K562 (cell line): Measurements from ENCODE around the gene ORAI3. TPM values are rescaled to one million over a fixed set of nuclear protein-coding genes. Genes with fewer than 3 reads are reported as not detected.

Experiments
- CHCHD3 ChIP-seq: fragments of 250-450 bp; sonication (Bioruptor Pico); IDR thresholded peaks from 2 replicates; pipeline ENCODE4 v2.1.2; 2022; ENCODE audit warnings: mild to moderate bottlenecking
- CREBBP ChIP-seq: IDR thresholded peaks from one replicate; pipeline ENCODE4 v1.6.1; 2012; ENCODE audit warnings: low read depth, mild to moderate bottlenecking, control low read depth, inconsistent platforms, low read length
- ELF1 ChIP-seq: fragments of 200-800 bp; sonication (Bioruptor generic); IDR thresholded peaks from 2 replicates; pipeline ENCODE4 v1.6.1; 2016; ENCODE audit warnings: missing genetic modification characterization, missing compliant biosample characterization
- ETS1 ChIP-seq: conservative IDR thresholded peaks from 2 replicates; pipeline ENCODE4 v1.6.1; 2011; ENCODE audit warnings: low read depth, mild to moderate bottlenecking, low read length; ENCODE audit not compliant: control insufficient read depth
- FOXA1 ChIP-seq: fragments of 450-650 bp; IDR thresholded peaks from 2 replicates; pipeline ENCODE4 v1.6.1; 2016; ENCODE audit warnings: mild to moderate bottlenecking, borderline replicate concordance
- FOXK1 ChIP-seq: sonication (generic); formaldehyde crosslinking; IDR thresholded peaks from 2 replicates; pipeline ENCODE4 v1.8.0; 2022; ENCODE audit warnings: missing genetic modification reagents, mild to moderate bottlenecking, borderline replicate concordance
- MIER1 ChIP-seq: fragments of 450-650 bp; IDR thresholded peaks from 2 replicates; pipeline ENCODE4 v1.6.1; 2016; ENCODE audit warnings: antibody characterized with exemption, mild to moderate bottlenecking, low read depth
- MTA1 ChIP-seq: fragments of 450-650 bp; IDR thresholded peaks from 2 replicates; pipeline ENCODE4 v1.6.1; 2017; ENCODE audit warnings: borderline replicate concordance
- RNF219 ChIP-seq: fragments of 250-450 bp; sonication (Bioruptor Pico); IDR thresholded peaks from 2 replicates; pipeline ENCODE4 v1.5.0; 2022; ENCODE audit warnings: mild to moderate bottlenecking
- SP1 ChIP-seq: sonication (generic); formaldehyde crosslinking; IDR thresholded peaks from 2 replicates; pipeline ENCODE4 v1.8.1; 2022; ENCODE audit warnings: mild to moderate bottlenecking, missing genetic modification reagents
- SPI1 ChIP-seq: IDR thresholded peaks from 2 replicates; pipeline ENCODE4 v1.6.1; 2011; ENCODE audit warnings: low read depth, low read length, control low read depth, borderline replicate concordance
- TAL1 ChIP-seq: fragments of 450-650 bp; IDR thresholded peaks from 2 replicates; pipeline ENCODE4 v1.6.1; 2016; ENCODE audit warnings: mild to moderate bottlenecking
- THAP12 ChIP-seq: fragments of 250-450 bp; sonication (Bioruptor Pico); IDR thresholded peaks from 2 replicates; pipeline ENCODE4 v1.9.0; 2021; ENCODE audit warnings: mild to moderate bottlenecking, inconsistent platforms
- ZC3H11A ChIP-seq: IDR thresholded peaks from 2 replicates; pipeline ENCODE4 v1.6.1; 2012; ENCODE audit warnings: low read depth, low read length, improper control_type of control experiment
- ZKSCAN1 ChIP-seq: fragments of 150-350 bp; IDR thresholded peaks from 2 replicates; pipeline ENCODE4 v1.6.1; 2016; ENCODE audit warnings: low read depth, low read length
- ZNF121 ChIP-seq: sonication (generic); formaldehyde crosslinking; conservative IDR thresholded peaks from 2 replicates; pipeline ENCODE4 v1.8.0; 2022; ENCODE audit warnings: missing genetic modification reagents
- ZNF384 ChIP-seq: IDR thresholded peaks from 2 replicates; pipeline ENCODE4 v1.6.1; 2012; ENCODE audit warnings: low read depth, low read length, improper control_type of control experiment
- ZNF431 ChIP-seq: sonication (generic); formaldehyde crosslinking; IDR thresholded peaks from 2 replicates; pipeline ENCODE4 v1.8.0; 2022; ENCODE audit warnings: mild to moderate bottlenecking, missing genetic modification reagents
- ZNF512 ChIP-seq: IDR thresholded peaks from 2 replicates; pipeline ENCODE4 v1.6.1; 2016; ENCODE audit warnings: missing genetic modification characterization, missing compliant biosample characterization
- ZNF655 ChIP-seq: fragments of 250-450 bp; sonication (Bioruptor Pico); IDR thresholded peaks from 2 replicates; pipeline ENCODE4 v1.5.0; 2021
- ZNF79 ChIP-seq: fragments of 250-450 bp; sonication (Bioruptor Pico); IDR thresholded peaks from 2 replicates; pipeline ENCODE4 v1.4.0; 2020; ENCODE audit warnings: low read depth, mild to moderate bottlenecking, moderate library complexity
- polyA plus RNA-seq, 8 experiments: library from polyadenylated mRNA; depleted of rRNA in 4 of 8; stranded (reverse) in 5 of 8; unstranded in 3 of 8; fragments of >200 nt; fragmentation: Nextera tagmentation in 2 of 8; fragmentation: Illumina TruSeq in 1 of 8; extraction: Ambion mirVana in 2 of 8; extraction: Trizol in 1 of 8; gene quantifications; 2 replicates each; pipeline versions ENCODE4 v1.2.1 to v1.2.3, GENCODE V29; 2011 to 2014; ENCODE audit warnings: inconsistent platforms in 1 of 8, missing spikeins in 1 of 8
- total RNA-seq, 7 experiments: library from RNA; depleted of rRNA in 6 of 7; stranded (reverse); fragments of >200 nt in 6 of 7; fragmentation: Illumina TruSeq in 2 of 7; extraction: Trizol in 2 of 7; gene quantifications; 2 replicates each; pipeline versions ENCODE4 v1.2.1 to v1.2.3, GENCODE V29; 2011 to 2021; ENCODE audit warnings: low replicate concordance in 1 of 7

ORAI3 gene
- total and polyA plus RNA-seq, 9 of the 15 experiments (the other 6 are each of a cell fraction or from before 2014, with no cell fraction given) = 4.9 to 23.3 (median 14.1) TPM

GRCh38 chr16:30922420-30922959 lies 26.4 kb upstream of the ORAI3 start (continued):
- peak; percentile 99 for TF ChIP-seq ETS1
- TF ChIP-seq MIER1 = no peak
- TF ChIP-seq TAL1 = no peak
- TF ChIP-seq FOXA1 = no peak
- TF ChIP-seq THAP12 (CRISPR knock-in tag) = no peak
- no peak for TF ChIP-seq ZNF79 (CRISPR knock-in tag)
- TF ChIP-seq ZNF655 = no peak
- no peak for TF ChIP-seq ZNF121 (CRISPR knock-in tag)
- no peak for TF ChIP-seq FOXK1 (CRISPR knock-in tag)
- no peak for TF ChIP-seq RNF219 (CRISPR knock-in tag)
- no peak for TF ChIP-seq CREBBP
- TF ChIP-seq MTA1 = peak; percentile 99
- TF ChIP-seq ZNF431 (CRISPR knock-in tag) = no peak
- TF ChIP-seq ZC3H11A = no peak
- TF ChIP-seq CHCHD3 (CRISPR knock-in tag) = no peak
- peak; percentile 91 for TF ChIP-seq ELF1 (tag)
- no peak for TF ChIP-seq ZNF384
- TF ChIP-seq SPI1 = 0 out of 2 replicates have a peak, but pooled peaks have one; percentile 55
- TF ChIP-seq SP1 = peak; percentile 69
- TF ChIP-seq ZKSCAN1 = no peak
- no peak for TF ChIP-seq ZNF512
